Measurements from ENCODE around the gene DCAF12. TPM values are rescaled to one million over a fixed set of nuclear protein-coding genes. Genes with fewer than 3 reads are reported as not detected.

DCAF12 gene
- total RNA-seq, 6 donors from 2014 or later, result 17.8 to 41.0 (median 34.0) TPM

GRCh38 chr9:34070606-34071324 lies 55.7 kb downstream of the DCAF12 start:
- no peak overlapping the region for H3K27ac ChIP-seq
- H3K27me3 ChIP-seq, result no peaks in the 10 kb centered on the region
- ATAC-seq (ENCODE audit: low FRiP score in 2 of 2) (no peak), DNase-seq (no peak)
- no peak overlapping the region for H3K4me3 ChIP-seq
- H3K9me3 ChIP-seq, result no peaks in the 10 kb centered on the region
- WGBS, 2 donors, result 74 to 81% methylated on average over 4 to 5 of the region's 5 CpGs
- TF ChIP-seq CTCF (IDR thresholded peaks at IDR 0.05) (no peak), POLR2A (IDR thresholded peaks at IDR 0.05) (no peak), POLR2AphosphoS5 (IDR thresholded peaks at IDR 0.05) (no peak), EP300 (IDR thresholded peaks at IDR 0.05) (no peak)
- H3K4me1 ChIP-seq, result peaks cover 0 to 23% (median 9%) of the 10 kb centered on the region in 4 donors
- no peaks in the 10 kb centered on the region for H3K36me3 ChIP-seq

- 73 to 79% methylated on average over 6 of the region's 6 CpGs for WGBS, 2 donors
Observed at GRCh38 chr9:34069831-34070230, 56.7 kb downstream of the DCAF12 start.

GRCh38 chr9:34065541-34065940 lies 61.0 kb downstream of the DCAF12 start:
- no peaks in the 10 kb centered on the region for H3K27me3 ChIP-seq
- no peak for ATAC-seq (ENCODE audit: low FRiP score in 2 of 2)
- 90 to 91% methylated on average over 3 of the region's 3 CpGs for WGBS, 2 donors
- no peak for DNase-seq
- H3K4me1 ChIP-seq, result no peaks in the 10 kb centered on the region
- no peak overlapping the region for H3K4me3 ChIP-seq
- H3K27ac ChIP-seq, result no peak overlapping the region
- no peaks in the 10 kb centered on the region for H3K36me3 ChIP-seq
- no peaks in the 10 kb centered on the region for H3K9me3 ChIP-seq
- TF ChIP-seq POLR2A (IDR thresholded peaks at IDR 0.05), result no peak
- TF ChIP-seq POLR2AphosphoS5 (IDR thresholded peaks at IDR 0.05), result no peak
- TF ChIP-seq CTCF (IDR thresholded peaks at IDR 0.05), result no peak
- TF ChIP-seq EP300 (IDR thresholded peaks at IDR 0.05), result no peak

More at GRCh38 chr9:34069831-34070230, 56.7 kb downstream of the DCAF12 start:
- Histone ChIP-seq H3K27ac (no peak overlapping the region), H3K27me3 (no peaks in the 10 kb centered on the region), H3K4me3 (no peak overlapping the region), H3K9me3 (no peaks in the 10 kb centered on the region), H3K36me3 (no peaks in the 10 kb centered on the region), H3K4me1 (peaks cover 0 to 23% (median 9%) of the 10 kb centered on the region in 4 donors)
- TF ChIP-seq EP300 (IDR thresholded peaks at IDR 0.05), result no peak
- no peak for TF ChIP-seq CTCF (IDR thresholded peaks at IDR 0.05)
- TF ChIP-seq POLR2A (IDR thresholded peaks at IDR 0.05), result no peak
- no peak for TF ChIP-seq POLR2AphosphoS5 (IDR thresholded peaks at IDR 0.05)
- ATAC-seq (ENCODE audit: low FRiP score in 2 of 2) (no peak), DNase-seq (no peak)

GRCh38 chr9:34059954-34060353 lies 66.5 kb downstream of the DCAF12 start:
- ATAC-seq (ENCODE audit: low FRiP score in 2 of 2) (no peak), DNase-seq (no peak)
- Histone ChIP-seq H3K9me3 (no peaks in the 10 kb centered on the region), H3K36me3 (no peaks in the 10 kb centered on the region), H3K27me3 (no peaks in the 10 kb centered on the region), H3K4me3 (no peak overlapping the region), H3K4me1 (no peaks in the 10 kb centered on the region), H3K27ac (no peak overlapping the region)
- no peak for TF ChIP-seq POLR2AphosphoS5 (IDR thresholded peaks at IDR 0.05)
- TF ChIP-seq POLR2A (IDR thresholded peaks at IDR 0.05), result no peak
- TF ChIP-seq CTCF (IDR thresholded peaks at IDR 0.05), result no peak
- TF ChIP-seq EP300 (IDR thresholded peaks at IDR 0.05), result no peak
- WGBS, 2 donors, result 86 to 90% methylated on average over 3 of the region's 3 CpGs

GRCh38 chr9:34059281-34059680 lies 67.2 kb downstream of the DCAF12 start:
- Histone ChIP-seq H3K9me3 (no peaks in the 10 kb centered on the region), H3K36me3 (no peaks in the 10 kb centered on the region), H3K27me3 (no peaks in the 10 kb centered on the region), H3K4me1 (no peaks in the 10 kb centered on the region), H3K4me3 (no peak overlapping the region), H3K27ac (no peak overlapping the region)
- DNase-seq, result no peak
- 45 to 61% methylated on average over 3 of the region's 3 CpGs for WGBS, 2 donors
- ATAC-seq (ENCODE audit: low FRiP score in 2 of 2), result no peak
- TF ChIP-seq POLR2A (IDR thresholded peaks at IDR 0.05) (no peak), POLR2AphosphoS5 (IDR thresholded peaks at IDR 0.05) (no peak), CTCF (IDR thresholded peaks at IDR 0.05) (no peak), EP300 (IDR thresholded peaks at IDR 0.05) (no peak)
